ENCODE measurements around the gene RANBP17. TPM values are rescaled to one million over a fixed set of nuclear protein-coding genes. Genes with fewer than 3 reads are reported as not detected.

RANBP17 gene
- total and polyA plus RNA-seq, 2 experiments from 2014 or later: 43.8 to 53.1 TPM

- TF ChIP-seq ZNF462 (CRISPR knock-in tag; IDR thresholded peaks at IDR 0.05) (no peak), EZH2phosphoT487 (IDR thresholded peaks at IDR 0.05; ENCODE audit: unreplicated experiment) (no peak)
Observed at GRCh38 chr5:170854566-170854965, 7.3 kb upstream of the RANBP17 start (continued).

- peaks cover 5% of the 10 kb centered on the region for H3K27me3 Mint-ChIP-seq (ENCODE audit: insufficient read depth, low read depth, poor library complexity)
- no peak overlapping the region for H2AFZ ChIP-seq
Observed at GRCh38 chr5:170857066-170857465, 4.8 kb upstream of the RANBP17 start.

More at GRCh38 chr5:170857066-170857465, 4.8 kb upstream of the RANBP17 start:
- H3K4me3 ChIP-seq: no peak overlapping the region
- no peaks in the 10 kb centered on the region for H4K20me1 ChIP-seq (replicated peaks; ENCODE audit: insufficient read depth)
- Mint-ChIP-seq H3K36me3 (ENCODE audit: low read depth) (peaks cover 14% of the 10 kb centered on the region), H3K4me1 (peaks cover 4% of the 10 kb centered on the region; the same call in 1 of the 3 replicates), H3K4me3 (no peak overlapping the region), H3K9me3 (peaks cover 22% of the 10 kb centered on the region), H3K27ac (no peak overlapping the region)
- ATAC-seq (no peak), DNase-seq (ENCODE audit: low spot score) (no peak)
- H3K4me1 ChIP-seq (ENCODE audit: insufficient read depth): no peaks in the 10 kb centered on the region
- H3K79me2 ChIP-seq (replicated peaks; ENCODE audit: insufficient read depth): no peaks in the 10 kb centered on the region
- H3F3A ChIP-seq (replicated peaks; ENCODE audit: low read depth): peaks cover 5% of the 10 kb centered on the region; the same call in 1 of the 2 replicates
- H3K36me3 ChIP-seq (ENCODE audit: insufficient read depth): no peaks in the 10 kb centered on the region; the same call in 1 of the 2 replicates
- H3K9me2 ChIP-seq (ENCODE audit: insufficient read depth): no peaks in the 10 kb centered on the region
- TF ChIP-seq EZH2 (IDR thresholded peaks at IDR 0.05; ENCODE audit: low read depth, unreplicated experiment): no peak
- TF ChIP-seq POLR2AphosphoS5 (IDR thresholded peaks at IDR 0.05; ENCODE audit: low read depth): no peak
- 0 out of 4 replicates have a peak, but pooled peaks of 1 of the 2 experiments have one; percentile 7 for TF ChIP-seq CTCF (conservative IDR thresholded peaks at IDR 0.05; ENCODE audit: low read depth in 2 of 2)
- no peak for TF ChIP-seq STAT1 (IDR thresholded peaks at IDR 0.05; ENCODE audit: unreplicated experiment)
- TF ChIP-seq ZNF331 (CRISPR knock-in tag; IDR thresholded peaks at IDR 0.05; ENCODE audit: low read depth): no peak
- no peak for TF ChIP-seq EZH2phosphoT487 (IDR thresholded peaks at IDR 0.05; ENCODE audit: unreplicated experiment)
- no peak for TF ChIP-seq CREB1 (CRISPR knock-in tag; IDR thresholded peaks at IDR 0.05; ENCODE audit: low read depth)
- H3K27me3 ChIP-seq (ENCODE audit: insufficient read depth): no peaks in the 10 kb centered on the region
- no peak overlapping the region for H3K4me2 ChIP-seq
- H3K27ac ChIP-seq (ENCODE audit: low read depth): no peak overlapping the region

Data from GM23338 (cell line).